Forelimb muscle (tissue), 1 donor: ENCODE measurements around the gene USP20. TPM values are rescaled to one million over a fixed set of nuclear protein-coding genes. Genes with fewer than 3 reads are reported as not detected.
"Not testable (repeated sequence)": the region's sequence is repeated elsewhere in the genome, so short reads cannot be mapped to it uniquely, and the experiment has no call there.

Experiments used
- DNase-seq: peaks from one replicate; pipeline ENCODE4 v3.0.0-alpha.2; 2013; ENCODE audit warnings: low read depth
- polyA plus RNA-seq: library from polyadenylated mRNA; unstranded; fragments of 120-200 nt; gene quantifications from one replicate; pipeline ENCODE4 v1.2.1, GENCODE V29; 2013; ENCODE audit not compliant: insufficient read length

USP20 gene
- polyA plus RNA-seq, 1 donor, result 12.6 TPM

DNA sequence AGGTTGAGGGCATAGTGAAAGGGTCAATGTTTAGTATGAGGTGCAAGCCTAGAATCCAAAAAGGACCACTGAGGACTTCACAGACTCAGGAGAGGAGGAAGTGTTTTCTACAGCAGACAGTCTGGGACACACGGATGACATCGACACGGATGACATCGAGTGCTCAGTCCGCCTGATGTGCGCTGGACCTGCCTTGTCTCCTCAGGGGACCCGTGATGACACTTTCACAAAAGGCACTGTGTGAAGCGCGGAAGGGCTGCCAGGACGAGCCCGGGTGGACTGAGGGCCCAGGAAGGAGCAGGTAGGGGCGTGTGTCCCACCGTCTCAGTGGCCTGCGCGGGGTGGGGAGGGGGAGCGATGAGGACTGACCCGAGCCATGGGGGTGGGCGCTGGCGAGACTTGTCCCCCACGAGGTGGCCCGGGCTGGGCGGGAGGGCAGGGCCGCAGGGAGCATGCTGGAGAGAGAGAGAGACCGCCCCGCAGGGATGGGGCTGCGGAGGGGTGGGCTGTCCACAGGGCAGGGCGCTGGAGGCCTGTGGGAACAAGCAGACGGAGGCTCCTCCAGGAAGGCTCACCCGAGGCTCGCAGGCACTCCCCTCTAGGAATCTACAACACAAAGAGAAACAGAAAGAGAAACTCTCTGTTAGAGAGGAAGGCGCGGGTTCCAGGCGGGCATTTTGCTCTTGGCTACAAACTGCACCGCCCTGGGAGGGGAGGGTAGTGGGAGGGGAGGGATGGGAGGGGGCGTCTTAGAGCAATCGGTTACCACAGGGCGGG is 54.9 kb downstream of the USP20 start:
- no peak for DNase-seq

DNA sequence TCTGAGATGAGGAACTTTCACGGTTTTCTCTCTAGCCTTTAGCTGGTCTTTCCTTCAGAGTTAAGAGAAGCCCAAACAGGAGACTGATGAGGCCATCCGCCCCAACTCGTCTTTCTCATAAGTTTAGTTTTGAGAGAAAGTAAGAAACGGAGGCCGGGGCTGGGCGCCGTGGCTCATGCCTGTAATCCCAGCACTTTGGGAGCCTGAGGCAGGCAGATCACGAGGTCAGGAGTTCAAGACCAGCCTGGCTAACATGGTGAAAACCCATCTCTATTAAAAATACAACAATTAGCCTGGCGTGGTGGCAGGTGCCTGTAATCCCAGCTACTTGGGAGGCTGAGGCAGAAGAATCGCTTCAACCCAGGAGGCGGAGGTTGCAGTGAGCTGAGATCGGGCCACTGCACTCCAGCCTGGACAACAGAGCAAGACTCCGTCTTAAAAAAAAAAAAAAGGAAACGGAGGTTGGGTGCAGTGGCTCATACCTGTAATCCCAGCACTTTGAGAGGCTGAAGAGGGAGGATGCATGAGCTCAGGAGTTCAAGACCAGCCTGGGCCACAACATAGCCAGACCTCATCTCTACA is 55.6 kb downstream of the USP20 start:
- DNase-seq, result not testable (repeated sequence)

- no peak for DNase-seq
These were observed 56.3 kb downstream of the USP20 start for GRCh38 chr9:129891569-129891968.

GRCh38 chr9:129894120-129894823 is 59.0 kb downstream of the USP20 start:
- no peak for DNase-seq

GRCh38 chr9:129895376-129896268 is 60.4 kb downstream of the USP20 start:
- DNase-seq, result no peak

GRCh38 chr9:129897263-129897662 is 62.0 kb downstream of the USP20 start:
- no peak for DNase-seq

DNA sequence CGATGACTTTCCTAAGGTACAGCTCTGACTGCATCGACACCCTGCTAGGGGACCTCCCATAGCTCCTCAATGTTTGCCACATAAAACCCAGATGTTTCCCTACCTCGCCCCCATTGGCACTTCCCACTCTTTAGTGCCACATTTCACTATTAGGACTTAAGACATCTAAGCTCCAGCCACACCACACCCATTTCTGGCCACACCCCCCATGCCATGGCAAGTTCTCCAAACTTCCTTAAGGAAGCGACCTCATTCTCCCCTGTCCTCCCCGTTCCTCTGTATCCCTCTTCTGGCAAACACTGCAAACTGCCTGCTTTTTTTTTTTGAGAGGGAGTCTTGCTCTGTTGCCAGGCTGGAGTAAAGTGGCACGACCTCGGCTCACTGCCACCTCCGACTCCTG is 62.9 kb downstream of the USP20 start:
- DNase-seq, result no peak

GRCh38 chr9:129899620-129900019 is 64.4 kb downstream of the USP20 start:
- no peak for DNase-seq

DNA sequence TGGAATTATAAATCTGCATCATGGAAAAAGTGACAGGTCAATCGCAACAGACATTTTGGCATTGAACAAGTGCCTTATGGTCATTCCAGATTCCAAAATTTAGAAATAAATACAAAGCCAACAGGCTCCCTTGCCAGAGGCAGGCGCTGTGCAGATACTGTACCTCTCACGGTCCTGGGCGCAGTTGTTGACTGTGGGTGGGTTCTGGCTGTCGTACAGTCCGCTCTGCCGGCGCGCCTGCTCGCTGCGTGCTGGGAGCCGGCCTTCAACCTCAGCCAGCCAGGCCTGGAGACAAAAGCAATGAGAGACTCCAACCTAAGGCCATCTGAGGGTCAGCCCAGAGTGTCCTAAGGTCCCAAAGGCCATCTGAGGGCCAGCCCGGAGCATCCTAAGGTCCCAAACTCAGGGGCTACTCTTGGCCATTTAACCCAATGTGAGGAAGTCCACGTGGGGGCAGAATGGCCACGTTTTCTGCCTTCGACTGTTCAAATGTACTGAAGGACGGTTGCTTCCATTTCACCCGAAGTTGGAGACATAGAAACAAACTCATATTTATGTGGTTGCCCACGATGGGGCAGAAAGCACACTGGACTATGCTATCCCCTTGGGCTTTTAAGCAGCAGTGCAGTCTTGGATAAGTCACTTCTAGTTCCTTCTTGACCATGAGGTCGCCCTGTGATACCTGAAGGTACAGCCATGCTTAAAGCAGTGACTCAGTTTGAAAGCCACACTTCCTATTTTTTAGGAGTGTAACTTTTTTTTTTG is 65.2 kb downstream of the USP20 start:
- DNase-seq, result no peak

GRCh38 chr9:129901993-129902739 is 66.9 kb downstream of the USP20 start:
- no peak for DNase-seq

DNA sequence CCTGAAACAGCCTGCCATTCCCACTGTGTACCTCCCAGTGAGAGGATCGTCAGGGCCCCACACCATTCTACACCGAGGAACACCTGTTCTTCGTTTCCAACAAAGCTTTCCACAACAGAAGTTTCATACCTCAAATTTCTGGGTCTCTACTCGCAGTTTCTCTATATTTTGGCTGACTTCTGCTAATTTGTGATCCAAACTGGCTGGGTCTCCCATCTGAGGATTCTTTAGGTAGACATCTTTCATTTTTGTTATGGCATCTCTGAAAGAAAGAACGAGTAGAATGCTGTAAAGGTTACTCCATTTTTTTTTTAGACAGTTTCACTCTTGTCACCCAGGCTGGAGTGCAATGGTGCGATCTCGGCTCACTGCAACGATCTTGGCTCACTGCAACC is 67.5 kb downstream of the USP20 start:
- DNase-seq, result no peak

DNA sequence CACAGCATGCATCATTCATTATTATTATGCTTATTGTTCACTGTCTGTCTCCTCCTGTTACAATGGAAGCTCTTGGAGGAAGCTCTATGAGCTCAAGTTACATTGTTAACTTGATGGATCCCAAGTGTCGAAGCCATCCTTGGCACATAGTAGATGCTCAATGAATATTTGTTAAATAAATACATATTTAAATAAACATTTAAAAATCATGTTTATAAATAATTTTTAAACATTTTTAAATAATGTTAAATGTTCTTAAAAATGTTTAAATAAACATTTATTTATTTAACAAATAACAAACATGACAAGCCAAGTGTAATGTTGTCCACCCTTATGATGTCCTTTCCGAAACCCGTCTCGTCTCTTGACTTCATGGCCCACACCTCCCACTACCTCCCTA is 69.5 kb downstream of the USP20 start:
- no peak for DNase-seq

GRCh38 chr9:129906298-129906697 is 71.0 kb downstream of the USP20 start:
- no peak for DNase-seq

GRCh38 chr9:129907201-129907600 is 71.9 kb downstream of the USP20 start:
- no peak for DNase-seq

DNA sequence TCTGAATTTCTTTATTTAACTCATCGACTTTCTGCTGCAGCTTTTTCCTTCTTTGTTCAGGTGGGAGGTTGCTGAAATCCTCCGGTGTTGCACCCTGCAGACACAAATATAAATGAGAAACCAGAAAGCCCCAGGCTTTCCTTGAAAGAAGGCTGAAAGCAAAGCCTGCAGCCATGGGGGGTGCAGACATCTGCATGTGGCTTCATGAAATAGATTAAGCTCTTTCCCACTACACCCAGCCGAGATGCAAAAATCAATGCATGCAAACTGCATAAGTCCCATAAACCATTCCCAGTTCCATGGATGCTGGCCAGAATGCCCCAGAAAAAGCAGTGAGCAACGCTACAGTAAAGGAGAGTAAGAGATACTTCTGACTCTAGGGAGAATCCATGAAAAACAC is 73.6 kb downstream of the USP20 start:
- DNase-seq, result no peak

DNA sequence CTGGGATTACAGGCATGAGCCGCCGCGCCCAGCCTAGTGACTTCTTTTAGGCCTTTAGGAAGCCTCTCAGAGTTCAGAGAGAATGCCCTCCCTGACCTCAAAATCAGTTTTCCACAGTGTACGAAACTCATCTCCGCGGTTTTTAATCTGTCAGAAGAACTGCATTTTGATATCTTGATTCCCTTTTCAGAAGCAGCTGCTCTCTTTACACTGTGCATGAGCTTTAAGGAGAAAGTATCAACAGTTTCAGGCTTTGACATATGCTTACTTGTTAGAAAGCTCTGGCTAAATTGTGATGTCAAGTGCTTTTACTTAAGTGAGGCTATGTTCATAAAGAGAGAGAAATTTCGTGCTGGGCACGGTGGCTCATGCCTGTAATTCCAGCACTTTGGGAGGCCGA is 74.6 kb downstream of the USP20 start:
- DNase-seq, result no peak

GRCh38 chr9:129910628-129911567 is 75.6 kb downstream of the USP20 start:
- DNase-seq, result no peak

GRCh38 chr9:129914051-129914450 is 78.8 kb downstream of the USP20 start:
- DNase-seq, result no peak

DNA sequence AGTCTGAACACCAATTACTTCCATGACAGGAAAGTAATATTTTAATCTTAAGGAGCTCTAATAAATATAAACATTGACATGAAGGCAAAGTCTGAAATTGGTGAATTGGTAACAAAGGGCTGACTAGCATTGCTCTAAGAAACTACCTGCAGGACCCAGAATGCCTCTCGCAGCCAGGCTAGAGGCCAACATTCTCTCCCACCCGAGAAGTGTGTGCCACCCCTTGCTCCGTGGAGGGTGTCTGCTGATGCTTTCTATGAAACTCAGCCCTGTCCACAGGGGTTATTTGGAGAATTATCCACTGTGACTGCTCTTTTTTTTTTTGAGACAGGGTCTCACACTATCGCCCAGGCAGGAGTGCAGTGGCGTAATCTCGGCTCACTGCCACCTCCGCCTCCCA is 81.4 kb downstream of the USP20 start:
- no peak for DNase-seq
